Measurements from ENCODE around the gene PRSS1.
"Not testable (repeated sequence)": the region's sequence is repeated elsewhere in the genome, so short reads cannot be mapped to it uniquely, and the experiment has no call there.

Gene PRSS1

GRCh38 chr7:142774826-142775225 is 25.6 kb downstream of the PRSS1 start:
- no peak for DNase-seq

- not testable (repeated sequence) for DNase-seq
These were observed 26.3 kb downstream of the PRSS1 start for GRCh38 chr7:142775351-142776115.

- no peak for DNase-seq
These were observed 27.1 kb downstream of the PRSS1 start for GRCh38 chr7:142776206-142776844.

- DNase-seq = not testable (repeated sequence)
These were observed 27.6 kb downstream of the PRSS1 start for GRCh38 chr7:142776845-142777225.

- no peak for DNase-seq
These were observed 28.0 kb downstream of the PRSS1 start for GRCh38 chr7:142777318-142777717.

GRCh38 chr7:142782922-142783900 is 33.9 kb downstream of the PRSS1 start:
- peak; percentile 85 for DNase-seq

- no peak for DNase-seq
These were observed 34.8 kb downstream of the PRSS1 start for GRCh38 chr7:142784096-142784495.

GRCh38 chr7:142784716-142785115 is 35.4 kb downstream of the PRSS1 start:
- peak; percentile 77 for DNase-seq

- DNase-seq = peak; percentile 93
These were observed 36.6 kb downstream of the PRSS1 start for GRCh38 chr7:142785841-142786250.

GRCh38 chr7:142787034-142787768 is 37.9 kb downstream of the PRSS1 start:
- no peak for DNase-seq

GRCh38 chr7:142787783-142788182 is 38.5 kb downstream of the PRSS1 start:
- no peak for DNase-seq

GRCh38 chr7:142788303-142789289 is 39.3 kb downstream of the PRSS1 start:
- DNase-seq = peak; percentile 34

GRCh38 chr7:142789441-142789840 is 40.2 kb downstream of the PRSS1 start:
- DNase-seq = no peak

- DNase-seq = peak; percentile 19
These were observed 40.8 kb downstream of the PRSS1 start for GRCh38 chr7:142790056-142790455.

- no peak for DNase-seq
These were observed 41.3 kb downstream of the PRSS1 start for GRCh38 chr7:142790555-142790954.

- no peak for DNase-seq
These were observed 42.2 kb downstream of the PRSS1 start for GRCh38 chr7:142791502-142791901.

- DNase-seq = no peak
These were observed 42.9 kb downstream of the PRSS1 start for GRCh38 chr7:142792129-142792528.

- no peak for DNase-seq
These were observed 43.3 kb downstream of the PRSS1 start for GRCh38 chr7:142792593-142792992.

GRCh38 chr7:142793156-142793555 is 43.9 kb downstream of the PRSS1 start:
- no peak for DNase-seq

- peak; percentile 66 for DNase-seq
These were observed 46.1 kb downstream of the PRSS1 start for GRCh38 chr7:142795339-142795863.

GRCh38 chr7:142796001-142796500 is 46.8 kb downstream of the PRSS1 start:
- no peak for DNase-seq

All from CD4-positive, alpha-beta T cell treated with Interferon gamma for 1 hour (primary cell).